ENCODE results near the gene PLEKHN1. TPM values are rescaled to one million over a fixed set of nuclear protein-coding genes. Genes with fewer than 3 reads are reported as not detected.
A peak's percentile ranks its signal among the peaks of the same experiment; 100 is the strongest.

PLEKHN1 gene
- total RNA-seq, 1 donor from 2014 or later, result 6.4 TPM

DNA sequence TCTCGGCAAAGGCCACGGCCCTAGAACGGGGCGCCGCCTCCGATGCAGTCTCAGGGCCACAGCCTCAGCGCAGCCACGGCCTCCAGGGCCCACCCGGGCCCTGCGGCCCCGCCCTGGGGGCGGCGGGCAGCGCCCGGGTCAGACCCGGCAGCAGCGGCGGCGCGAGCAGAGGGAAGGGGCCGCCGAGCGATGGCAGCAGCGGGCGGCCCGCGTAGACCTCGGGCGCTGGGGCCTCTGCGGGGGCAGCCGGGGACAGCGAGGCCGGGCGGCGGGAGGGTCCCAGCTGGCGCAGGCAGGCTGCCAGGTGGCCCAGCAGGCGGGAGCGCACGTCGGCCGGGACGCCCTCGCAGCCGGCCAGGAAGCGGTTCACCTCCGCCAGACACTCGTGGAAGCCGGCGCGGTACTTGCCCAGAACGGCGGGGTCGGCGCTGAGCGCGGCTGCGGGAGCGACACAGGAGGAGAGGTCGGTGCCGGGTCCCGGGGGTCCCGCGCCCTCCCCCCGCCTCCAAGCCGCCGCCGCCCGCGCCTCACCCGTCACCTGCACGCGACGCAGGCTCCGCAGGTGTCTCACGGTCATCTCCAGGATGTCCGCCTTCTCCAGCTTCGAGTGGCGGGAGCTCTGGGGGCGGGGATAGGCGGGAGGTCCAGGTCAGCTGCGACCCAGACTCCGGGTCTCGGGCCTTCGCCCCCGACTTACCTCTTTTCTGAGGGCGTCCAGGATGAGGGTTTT lies 32.9 kb downstream of the PLEKHN1 start:
- peak; percentile 74 for DNase-seq (ENCODE audit: extremely low spot score, unreplicated experiment)
- H3K36me3 Mint-ChIP-seq, result no peaks in the 10 kb centered on the region
- peak overlapping the region; percentile 69 for H3K4me3 Mint-ChIP-seq
- TF ChIP-seq, protein P1, sequence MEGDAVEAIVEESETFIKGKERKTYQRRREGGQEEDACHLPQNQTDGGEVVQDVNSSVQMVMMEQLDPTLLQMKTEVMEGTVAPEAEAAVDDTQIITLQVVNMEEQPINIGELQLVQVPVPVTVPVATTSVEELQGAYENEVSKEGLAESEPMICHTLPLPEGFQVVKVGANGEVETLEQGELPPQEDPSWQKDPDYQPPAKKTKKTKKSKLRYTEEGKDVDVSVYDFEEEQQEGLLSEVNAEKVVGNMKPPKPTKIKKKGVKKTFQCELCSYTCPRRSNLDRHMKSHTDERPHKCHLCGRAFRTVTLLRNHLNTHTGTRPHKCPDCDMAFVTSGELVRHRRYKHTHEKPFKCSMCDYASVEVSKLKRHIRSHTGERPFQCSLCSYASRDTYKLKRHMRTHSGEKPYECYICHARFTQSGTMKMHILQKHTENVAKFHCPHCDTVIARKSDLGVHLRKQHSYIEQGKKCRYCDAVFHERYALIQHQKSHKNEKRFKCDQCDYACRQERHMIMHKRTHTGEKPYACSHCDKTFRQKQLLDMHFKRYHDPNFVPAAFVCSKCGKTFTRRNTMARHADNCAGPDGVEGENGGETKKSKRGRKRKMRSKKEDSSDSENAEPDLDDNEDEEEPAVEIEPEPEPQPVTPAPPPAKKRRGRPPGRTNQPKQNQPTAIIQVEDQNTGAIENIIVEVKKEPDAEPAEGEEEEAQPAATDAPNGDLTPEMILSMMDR (conservative IDR thresholded peaks at IDR 0.05), result no peak
- H3K9me3 Mint-ChIP-seq, result no peaks in the 10 kb centered on the region
- peaks cover 26% of the 10 kb centered on the region for H3K27me3 Mint-ChIP-seq
- no peak overlapping the region for H3K27ac Mint-ChIP-seq
- H3K4me1 Mint-ChIP-seq (ENCODE audit: unreplicated experiment), result peaks cover 8% of the 10 kb centered on the region

- Mint-ChIP-seq H3K27me3 (peaks cover 27% of the 10 kb centered on the region), H3K9me3 (no peaks in the 10 kb centered on the region), H3K4me3 (peak within 1 kb of the TSS; percentile 91), H3K4me1 (ENCODE audit: unreplicated experiment) (peaks cover 13% of the 10 kb centered on the region), H3K36me3 (no peaks in the 10 kb centered on the region), H3K27ac (peak within 1 kb of the TSS; percentile 95)
- DNase-seq (ENCODE audit: extremely low spot score, unreplicated experiment), result no peak
- TF ChIP-seq, protein P1 (conservative IDR thresholded peaks at IDR 0.05), result no peak
Observed at GRCh38 chr1:999725-1000356, 33.6 kb downstream of the PLEKHN1 start, which contains the start of gene HES4. Gene HES4 (minus strand): TSS chr1:1000097. CDS start chr1:999973, 124 bp downstream.

- peaks cover 26% of the 10 kb centered on the region for H3K27me3 Mint-ChIP-seq
Observed at GRCh38 chr1:1000357-1001056, 34.2 kb downstream of the PLEKHN1 start.

GRCh38 chr1:1001057-1001783 lies 34.9 kb downstream of the PLEKHN1 start:
- H3K36me3 Mint-ChIP-seq, result no peaks in the 10 kb centered on the region
- H3K9me3 Mint-ChIP-seq, result no peaks in the 10 kb centered on the region
- H3K4me3 Mint-ChIP-seq, result peak overlapping the region; percentile 91
- H3K27me3 Mint-ChIP-seq, result peaks cover 22% of the 10 kb centered on the region
- TF ChIP-seq, protein P1 (conservative IDR thresholded peaks at IDR 0.05), result no peak
- peaks cover 15% of the 10 kb centered on the region for H3K4me1 Mint-ChIP-seq (ENCODE audit: unreplicated experiment)
- no peak for DNase-seq (ENCODE audit: extremely low spot score, unreplicated experiment)
- H3K27ac Mint-ChIP-seq, result peak overlapping the region; percentile 95

More at GRCh38 chr1:1000357-1001056, 34.2 kb downstream of the PLEKHN1 start:
- peak; percentile 92 for DNase-seq (ENCODE audit: extremely low spot score, unreplicated experiment)
- H3K27ac Mint-ChIP-seq, result peak overlapping the region; percentile 95
- H3K4me1 Mint-ChIP-seq (ENCODE audit: unreplicated experiment), result peaks cover 19% of the 10 kb centered on the region
- H3K4me3 Mint-ChIP-seq, result peak overlapping the region; percentile 91
- no peaks in the 10 kb centered on the region for H3K9me3 Mint-ChIP-seq
- no peaks in the 10 kb centered on the region for H3K36me3 Mint-ChIP-seq
- TF ChIP-seq, protein P1 (conservative IDR thresholded peaks at IDR 0.05), result no peak
